ENCODE measurements around the gene LAMC1.

DNA sequence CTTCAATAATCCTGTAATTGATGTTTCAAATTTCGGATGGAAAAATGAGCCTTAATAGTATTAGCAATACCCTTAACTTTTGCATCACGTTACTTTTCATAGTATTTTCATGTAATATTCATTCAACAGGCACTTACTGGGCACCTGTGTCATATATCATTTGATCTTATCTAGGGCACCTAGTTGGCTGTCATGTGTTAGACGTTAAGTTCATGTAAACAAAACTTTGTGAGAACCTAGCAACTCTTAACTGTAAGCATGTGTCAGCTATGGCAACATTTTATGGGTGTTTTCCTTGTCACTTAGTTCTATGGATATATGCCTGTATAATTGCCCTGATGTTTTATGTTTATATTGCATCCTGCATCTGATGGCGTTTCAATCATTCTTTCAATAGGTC lies 163.6 kb downstream of the LAMC1 start:
- TF ChIP-seq, protein P1, sequence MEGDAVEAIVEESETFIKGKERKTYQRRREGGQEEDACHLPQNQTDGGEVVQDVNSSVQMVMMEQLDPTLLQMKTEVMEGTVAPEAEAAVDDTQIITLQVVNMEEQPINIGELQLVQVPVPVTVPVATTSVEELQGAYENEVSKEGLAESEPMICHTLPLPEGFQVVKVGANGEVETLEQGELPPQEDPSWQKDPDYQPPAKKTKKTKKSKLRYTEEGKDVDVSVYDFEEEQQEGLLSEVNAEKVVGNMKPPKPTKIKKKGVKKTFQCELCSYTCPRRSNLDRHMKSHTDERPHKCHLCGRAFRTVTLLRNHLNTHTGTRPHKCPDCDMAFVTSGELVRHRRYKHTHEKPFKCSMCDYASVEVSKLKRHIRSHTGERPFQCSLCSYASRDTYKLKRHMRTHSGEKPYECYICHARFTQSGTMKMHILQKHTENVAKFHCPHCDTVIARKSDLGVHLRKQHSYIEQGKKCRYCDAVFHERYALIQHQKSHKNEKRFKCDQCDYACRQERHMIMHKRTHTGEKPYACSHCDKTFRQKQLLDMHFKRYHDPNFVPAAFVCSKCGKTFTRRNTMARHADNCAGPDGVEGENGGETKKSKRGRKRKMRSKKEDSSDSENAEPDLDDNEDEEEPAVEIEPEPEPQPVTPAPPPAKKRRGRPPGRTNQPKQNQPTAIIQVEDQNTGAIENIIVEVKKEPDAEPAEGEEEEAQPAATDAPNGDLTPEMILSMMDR (conservative IDR thresholded peaks at IDR 0.05; ENCODE audit: low read depth, low read length), result no peak
- TF ChIP-seq EZH2 (IDR thresholded peaks at IDR 0.05; ENCODE audit: borderline replicate concordance, low read depth, low read length, poor library complexity, severe bottlenecking), result no peak

Data from A673 (cell line).